Psoas muscle (tissue), 8 donors: ENCODE measurements around the gene SMPDL3B. TPM values are rescaled to one million over a fixed set of nuclear protein-coding genes. Genes with fewer than 3 reads are reported as not detected.

Experiments used
- ATAC-seq, 4 donors: fragments of 200-7000 bp; cut with Tn5 transposase; one replicate each; pipeline ENCODE4 v1.9.1; 2020; ENCODE audit warnings: moderate library complexity in 3 of 4, mild to moderate bottlenecking in 2 of 4
- DNase-seq, 2 donors: peaks; one replicate each; pipeline ENCODE4 v3.0.0-alpha.2; 2020
- H3K27ac ChIP-seq: fragments of 200-600 bp; one replicate; pipeline ENCODE4 v1.8.0; 2022
- H3K27me3 ChIP-seq, 3 donors: fragments of 200-600 bp in 1 of 3; one replicate each; pipeline versions ENCODE4 v1.6.1 to v1.8.0; 2013 to 2022; ENCODE audit warnings: low read length in 2 of 3, mild to moderate bottlenecking in 2 of 3, moderate library complexity in 1 of 3; ENCODE audit not compliant: insufficient read depth in 3 of 3
- H3K36me3 ChIP-seq, 2 donors: fragments of 200-600 bp in 1 of 2; one replicate each; pipeline versions ENCODE4 v1.6.1 to v1.8.0; 2013 to 2022; ENCODE audit warnings: low read depth in 1 of 2, mild to moderate bottlenecking in 1 of 2, moderate library complexity in 1 of 2; ENCODE audit not compliant: insufficient read depth in 1 of 2
- H3K4me1 ChIP-seq: fragments of 200-600 bp; one replicate; pipeline ENCODE4 v1.8.0; 2022
- H3K4me3 ChIP-seq: fragments of 200-600 bp; one replicate; pipeline ENCODE4 v1.8.0; 2022; ENCODE audit warnings: mild to moderate bottlenecking
- H3K9me3 ChIP-seq: fragments of 200-600 bp; one replicate; pipeline ENCODE4 v1.8.0; 2022
- CTCF ChIP-seq: fragments of 200-600 bp; IDR thresholded peaks from one replicate; pipeline ENCODE4 v1.8.0; 2022; ENCODE audit warnings: antibody characterized with exemption
- WGBS, 3 donors: extraction: QIAGEN DNeasy Blood & Tissue Kit; methylation state at CpG; one replicate each; pipeline versions ENCODE4 v1.1.6 to v1.1.7; 2013; 5-methylcytosine and 5-hydroxymethylcytosine counted together
- intact Hi-C, 2 donors: fragments of 100-400 bp; cut with DNase I; formaldehyde crosslinking; loops; one replicate each; pipeline versions ENCODE4 v1.11.0 to v1.14.2; 2022
- polyA plus RNA-seq, 3 donors: library from polyadenylated mRNA; stranded (reverse); fragments of 200-250 nt; gene quantifications; one replicate each; pipeline ENCODE4 v1.2.3, GENCODE V29; 2013
- total RNA-seq, 4 donors: library from RNA; stranded (reverse); fragmentation: NEBNext Ultra II Directional in 2 of 4; extraction: Animal tissue kit (Norgen Biotek cat#: 25700) in 2 of 4; gene quantifications; one replicate each; pipeline versions ENCODE4 v1.2.1 to v1.2.4, GENCODE V29; 2021 to 2023
- donor health status: healthy with polysubstance abuse.
- donor health status: DM: no; HTN: no; CAD: no; lungs with moderate emphysema.
- donor health status: Bipolar disorder and iron deficiency.
- donor health status: healthy.
- donor health status: DM: yes; HTN: yes; CAD: no.
- donor health status: DM: no; HTN: no; CAD: no.
- donor health status: DM: no; HTN: no; CAD: no.
- donor health status: DM: yes; HTN: yes; CAD: no.

SMPDL3B gene
- total and polyA plus RNA-seq, 7 donors, result 0.03 to 0.05 TPM; not detected in 5

GRCh38 chr1:27959792-27960603 lies 25.2 kb downstream of the SMPDL3B start, which contains the start of gene XKR8:
Gene XKR8, plus strand, starts transcription at chr1:27959973. Its CDS starts 97 bp downstream, at chr1:27960070.
- intact Hi-C loops, result no loop called here
- peak; percentile 84 to 91 (median 88) for ATAC-seq

GRCh38 chr1:27960762-27961645 lies 26.2 kb downstream of the SMPDL3B start:
- Histone ChIP-seq H3K27me3 (no peaks in the 10 kb centered on the region), H3K4me3 (peak overlapping the region; percentile 86), H3K36me3 (peaks cover 0 to 18% of the 10 kb centered on the region in 2 donors), H3K4me1 (no peaks in the 10 kb centered on the region), H3K27ac (peak overlapping the region; percentile 81), H3K9me3 (no peaks in the 10 kb centered on the region)
- intact Hi-C loops, result no loop called here
- DNase-seq (no peak), ATAC-seq (peak; percentile 36 to 63 (median 48))
- 44 to 55% (median 48%) methylated on average over 13 of the region's 13 CpGs for WGBS, 3 donors
- no peak for TF ChIP-seq CTCF

More at GRCh38 chr1:27959792-27960603, 25.2 kb downstream of the SMPDL3B start, which contains the start of gene XKR8:
- Histone ChIP-seq H3K27ac (peak within 1 kb of the TSS; percentile 81), H3K4me1 (no peaks in the 10 kb centered on the region), H3K4me3 (peak within 1 kb of the TSS; percentile 86), H3K36me3 (peaks cover 0 to 13% of the 10 kb centered on the region in 2 donors), H3K27me3 (no peaks in the 10 kb centered on the region), H3K9me3 (no peaks in the 10 kb centered on the region)
- peak; percentile 16 for TF ChIP-seq CTCF
- peak; percentile 78 to 85 for DNase-seq
- WGBS, 3 donors, result 7 to 11% (median 9%) methylated on average over 49 to 68 of the region's 68 CpGs

- H3K27ac ChIP-seq, result peak overlapping the region; percentile 81
Measured at GRCh38 chr1:27961646-27962221, 26.9 kb downstream of the SMPDL3B start.

More at GRCh38 chr1:27961646-27962221, 26.9 kb downstream of the SMPDL3B start:
- no peak for DNase-seq
- peaks cover 0 to 24% of the 10 kb centered on the region in 2 donors for H3K36me3 ChIP-seq
- no peak for TF ChIP-seq CTCF
- no peaks in the 10 kb centered on the region for H3K9me3 ChIP-seq
- H3K4me3 ChIP-seq, result no peak overlapping the region
- ATAC-seq, result no peak
- no peaks in the 10 kb centered on the region for H3K4me1 ChIP-seq
- 49 to 65% (median 50%) methylated on average over 4 of the region's 4 CpGs for WGBS, 3 donors
- no peaks in the 10 kb centered on the region for H3K27me3 ChIP-seq
- intact Hi-C loops, result no loop called here
